H9 (cell line): ENCODE results near the gene ITPR3. TPM values are rescaled to one million over a fixed set of nuclear protein-coding genes. Genes with fewer than 3 reads are reported as not detected.

Source experiments
- DNase-seq: peaks from one replicate; pipeline ENCODE4 v3.0.0-alpha.2; 2017
- H2AFZ ChIP-seq: one replicate; pipeline ENCODE4 v1.6.1; 2013; ENCODE audit warnings: mild to moderate bottlenecking, low read length, control low read depth, moderate library complexity
- H2AK5ac ChIP-seq: 2 replicates; pipeline ENCODE4 v1.6.1; 2013; ENCODE audit warnings: low read length, control low read depth, mixed read lengths; ENCODE audit not compliant: insufficient read length
- H2BK120ac ChIP-seq: one replicate; pipeline ENCODE4 v1.6.1; 2013; ENCODE audit warnings: low read depth, mild to moderate bottlenecking, low read length, control low read depth, inconsistent platforms; ENCODE audit not compliant: poor library complexity, severe bottlenecking
- H2BK12ac ChIP-seq: 2 replicates; pipeline ENCODE4 v1.6.1; 2013; ENCODE audit warnings: low read length, control low read depth, mixed read lengths, low read depth; ENCODE audit not compliant: insufficient read length
- H2BK15ac ChIP-seq: 2 replicates; pipeline ENCODE4 v1.6.1; 2013; ENCODE audit warnings: low read depth, low read length, control low read depth
- H2BK20ac ChIP-seq: one replicate; pipeline ENCODE4 v1.6.1; 2013; ENCODE audit warnings: low read depth, mild to moderate bottlenecking, low read length, control low read depth, inconsistent platforms; ENCODE audit not compliant: poor library complexity, severe bottlenecking
- H2BK5ac ChIP-seq: 2 replicates; pipeline ENCODE4 v1.6.1; 2013; ENCODE audit warnings: low read length, control low read depth, mixed read lengths; ENCODE audit not compliant: insufficient read length
- H3K14ac ChIP-seq: 2 replicates; pipeline ENCODE4 v1.6.1; 2013; ENCODE audit warnings: low read length, control low read depth; ENCODE audit not compliant: insufficient read depth
- H3K18ac ChIP-seq: 2 replicates; pipeline ENCODE4 v1.6.1; 2013; ENCODE audit warnings: low read depth, mild to moderate bottlenecking, mixed read lengths, low read length, control low read depth; ENCODE audit not compliant: insufficient read length
- H3K23ac ChIP-seq: 2 replicates; pipeline ENCODE4 v1.6.1; 2013; ENCODE audit warnings: low read length, control low read depth, mixed read lengths, low read depth; ENCODE audit not compliant: insufficient read length
- H3K23me2 ChIP-seq: 2 replicates; pipeline ENCODE4 v1.6.1; 2013; ENCODE audit warnings: low read depth, mild to moderate bottlenecking, mixed read lengths, low read length, control low read depth; ENCODE audit not compliant: insufficient read length, poor library complexity, severe bottlenecking
- H3K27ac ChIP-seq: 2 replicates; pipeline ENCODE4 v1.5.1; 2013; ENCODE audit warnings: low read length, control low read depth, mixed read lengths, low read depth; ENCODE audit not compliant: insufficient read length
- H3K27me3 ChIP-seq: 2 replicates; pipeline ENCODE4 v1.6.1; 2013; ENCODE audit warnings: low read length, control low read depth, inconsistent platforms; ENCODE audit not compliant: insufficient read depth
- H3K4ac ChIP-seq: 2 replicates; pipeline ENCODE4 v1.6.1; 2013; ENCODE audit warnings: low read depth, mild to moderate bottlenecking, control low read depth, inconsistent platforms, low read length, moderate library complexity
- H3K4me1 ChIP-seq: 2 replicates; pipeline ENCODE4 v1.6.1; 2013; ENCODE audit warnings: low read length, control low read depth, inconsistent platforms; ENCODE audit not compliant: insufficient read depth
- H3K4me2 ChIP-seq: 2 replicates; pipeline ENCODE4 v1.6.1; 2013; ENCODE audit warnings: low read length, control low read depth, mixed read lengths; ENCODE audit not compliant: insufficient read length, insufficient read depth
- H3K56ac ChIP-seq: 2 replicates; pipeline ENCODE4 v1.6.1; 2013; ENCODE audit warnings: low read depth, mild to moderate bottlenecking, mixed read lengths, low read length, control low read depth; ENCODE audit not compliant: insufficient read length
- H3K79me1 ChIP-seq: 2 replicates; pipeline ENCODE4 v1.6.1; 2013; ENCODE audit warnings: low read depth, mild to moderate bottlenecking, moderate library complexity, low read length, control low read depth, inconsistent platforms; ENCODE audit not compliant: insufficient read depth, poor library complexity, severe bottlenecking
- H3K79me2 ChIP-seq: 2 replicates; pipeline ENCODE4 v1.6.1; 2013; ENCODE audit warnings: low read length, control low read depth, inconsistent platforms; ENCODE audit not compliant: insufficient read depth
- H3K9ac ChIP-seq: 2 replicates; pipeline ENCODE4 v1.6.1; 2013; ENCODE audit warnings: low read length, control low read depth, mixed read lengths; ENCODE audit not compliant: insufficient read length; ENCODE audit errors: extremely low read depth
- H3K9me3 ChIP-seq: one replicate; pipeline ENCODE4 v1.6.1; 2013; ENCODE audit warnings: low read depth, low read length, inconsistent platforms; ENCODE audit not compliant: control insufficient read depth
- H3T11ph ChIP-seq: one replicate; pipeline ENCODE4 v1.6.1; 2013; ENCODE audit warnings: mild to moderate bottlenecking, low read length, control low read depth, inconsistent platforms
- H4K20me1 ChIP-seq: one replicate; pipeline ENCODE4 v1.6.1; 2013; ENCODE audit not compliant: control insufficient read depth, insufficient read length, insufficient read depth
- H4K5ac ChIP-seq: 2 replicates; pipeline ENCODE4 v1.6.1; 2013; ENCODE audit warnings: low read depth, mild to moderate bottlenecking, mixed read lengths, low read length, control low read depth; ENCODE audit not compliant: insufficient read length
- H4K8ac ChIP-seq: replicated peaks from 2 replicates; pipeline ENCODE4 v1.6.1; 2013; ENCODE audit warnings: low read length, control low read depth, mixed read lengths, low read depth; ENCODE audit not compliant: insufficient read length
- H4K91ac ChIP-seq: 2 replicates; pipeline ENCODE4 v1.6.1; 2013; ENCODE audit warnings: low read depth, mild to moderate bottlenecking, moderate library complexity, mixed read lengths, low read length, control low read depth; ENCODE audit not compliant: insufficient read length
- H3K27ac Mint-ChIP-seq, 3 experiments: 2 replicates in 2 of 3; 3 replicates in 1 of 3; pipeline ENCODE4 v1.8.0; 2020 to 2021; ENCODE audit warnings: mixed read lengths in 3 of 3, mild to moderate bottlenecking in 1 of 3, moderate library complexity in 1 of 3
- H3K27me3 Mint-ChIP-seq: 2 replicates; pipeline ENCODE4 v1.8.0; 2021; ENCODE audit warnings: low read depth, mild to moderate bottlenecking, moderate library complexity, mixed read lengths
- H3K36me3 Mint-ChIP-seq, 3 experiments: 2 replicates in 2 of 3; 3 replicates in 1 of 3; pipeline ENCODE4 v1.8.0; 2020 to 2021; ENCODE audit warnings: low read depth in 3 of 3, mixed read lengths in 3 of 3; ENCODE audit not compliant: insufficient read depth in 1 of 3
- H3K4me1 Mint-ChIP-seq, 2 experiments: 2 replicates each; pipeline ENCODE4 v1.8.0; 2020; ENCODE audit warnings: mixed read lengths in 2 of 2
- H3K4me3 Mint-ChIP-seq, 2 experiments: 2 replicates in 1 of 2; 3 replicates in 1 of 2; pipeline ENCODE4 v1.8.0; 2020 to 2021; ENCODE audit warnings: mild to moderate bottlenecking in 2 of 2, mixed read lengths in 2 of 2, moderate library complexity in 1 of 2
- H3K9me3 Mint-ChIP-seq, 2 experiments: 2 replicates in 1 of 2; 3 replicates in 1 of 2; pipeline ENCODE4 v1.8.0; 2020; ENCODE audit warnings: mild to moderate bottlenecking in 2 of 2, mixed read lengths in 2 of 2, moderate library complexity in 1 of 2
- WGBS: extraction: QIAGEN DNeasy Blood & Tissue Kit; methylation state at CpG from one replicate; pipeline ENCODE4 v1.1.7; 2013; ENCODE audit warnings: missing lambda C conversion rate, low lambda C conversion rate, mixed read lengths; ENCODE audit not compliant: insufficient read length; ENCODE audit errors: extremely low coverage; 5-methylcytosine and 5-hydroxymethylcytosine counted together
- total RNA-seq: library from RNA; stranded (reverse); gene quantifications from 2 replicates; pipeline ENCODE4 v1.2.1, GENCODE V29; 2021
- TF ChIP-seq, protein P1 (sequence below): fragments of 200-600 bp; sonication (generic); conservative IDR thresholded peaks from 3 replicates; pipeline ENCODE4 v1.8.0; 2021; ENCODE audit warnings: antibody characterized with exemption, mild to moderate bottlenecking

Gene ITPR3
- total RNA-seq, 1 experiment from 2014 or later: 40.3 TPM

DNA sequence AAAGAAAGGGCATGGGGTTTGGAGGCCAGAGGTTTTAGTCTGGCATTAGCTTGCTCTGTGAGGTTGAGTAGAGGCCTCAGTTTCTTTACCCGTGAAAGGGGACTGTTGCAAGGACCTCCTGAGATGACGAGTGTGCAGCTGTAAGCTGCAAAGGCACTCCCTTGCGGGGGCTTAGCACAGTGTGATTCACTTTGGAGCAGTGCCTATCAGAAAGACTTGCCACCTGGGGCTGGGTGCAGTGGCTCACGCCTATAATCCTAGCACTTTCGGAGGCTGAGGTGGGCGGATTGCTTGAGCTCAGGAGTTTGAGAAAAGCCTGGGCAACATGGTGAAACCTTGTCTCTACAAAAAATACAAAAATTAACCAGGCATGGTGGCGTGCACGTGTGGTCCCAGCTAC is 33.6 kb upstream of the ITPR3 start:
- Histone ChIP-seq H3K23me2 (no peaks in the 10 kb centered on the region), H3K27ac (no peak overlapping the region), H3K9ac (no peak overlapping the region), H3K18ac (no peak overlapping the region), H3K79me1 (no peaks in the 10 kb centered on the region), H4K91ac (no peak overlapping the region), H4K20me1 (no peaks in the 10 kb centered on the region), H2BK120ac (no peak overlapping the region), H2BK5ac (no peak overlapping the region), H3K79me2 (no peaks in the 10 kb centered on the region), H2BK20ac (no peak overlapping the region), H2AK5ac (no peak overlapping the region), H3K9me3 (no peaks in the 10 kb centered on the region), H3K27me3 (no peaks in the 10 kb centered on the region), H2BK15ac (no peak overlapping the region), H2AFZ (no peak overlapping the region), H3K4me1 (no peaks in the 10 kb centered on the region; the same call in 1 of the 2 replicates), H2BK12ac (no peak overlapping the region), H3T11ph (no peak overlapping the region), H3K4ac (no peak overlapping the region), H3K14ac (no peak overlapping the region), H3K56ac (no peak overlapping the region), H3K23ac (no peak overlapping the region), H4K8ac (no peak overlapping the region), H4K5ac (no peak overlapping the region), H3K4me2 (no peak overlapping the region)
- H3K4me3 Mint-ChIP-seq: no peak overlapping the region
- DNase-seq: no peak
- H3K27ac Mint-ChIP-seq: no peak overlapping the region
- WGBS: no CpG with 5 or more reads among the region's 8 CpGs
- H3K36me3 Mint-ChIP-seq: no peaks in the 10 kb centered on the region
- H3K4me1 Mint-ChIP-seq: peaks cover 22 to 31% of the 10 kb centered on the region in 2 experiments
- peaks cover 12% of the 10 kb centered on the region; the same call in 1 of the 2 replicates for H3K27me3 Mint-ChIP-seq
- TF ChIP-seq, protein P1, sequence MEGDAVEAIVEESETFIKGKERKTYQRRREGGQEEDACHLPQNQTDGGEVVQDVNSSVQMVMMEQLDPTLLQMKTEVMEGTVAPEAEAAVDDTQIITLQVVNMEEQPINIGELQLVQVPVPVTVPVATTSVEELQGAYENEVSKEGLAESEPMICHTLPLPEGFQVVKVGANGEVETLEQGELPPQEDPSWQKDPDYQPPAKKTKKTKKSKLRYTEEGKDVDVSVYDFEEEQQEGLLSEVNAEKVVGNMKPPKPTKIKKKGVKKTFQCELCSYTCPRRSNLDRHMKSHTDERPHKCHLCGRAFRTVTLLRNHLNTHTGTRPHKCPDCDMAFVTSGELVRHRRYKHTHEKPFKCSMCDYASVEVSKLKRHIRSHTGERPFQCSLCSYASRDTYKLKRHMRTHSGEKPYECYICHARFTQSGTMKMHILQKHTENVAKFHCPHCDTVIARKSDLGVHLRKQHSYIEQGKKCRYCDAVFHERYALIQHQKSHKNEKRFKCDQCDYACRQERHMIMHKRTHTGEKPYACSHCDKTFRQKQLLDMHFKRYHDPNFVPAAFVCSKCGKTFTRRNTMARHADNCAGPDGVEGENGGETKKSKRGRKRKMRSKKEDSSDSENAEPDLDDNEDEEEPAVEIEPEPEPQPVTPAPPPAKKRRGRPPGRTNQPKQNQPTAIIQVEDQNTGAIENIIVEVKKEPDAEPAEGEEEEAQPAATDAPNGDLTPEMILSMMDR: no peak
- peaks cover 0 to 5% of the 10 kb centered on the region in 2 experiments; a peak in 2 of 5 replicates for H3K9me3 Mint-ChIP-seq
